HepG2 (cell line): Measurements from ENCODE around the gene F2RL3. TPM values are rescaled to one million over a fixed set of nuclear protein-coding genes. Genes with fewer than 3 reads are reported as not detected.

Experiments used
- ATAC-seq: fragments of 200-7000 bp; cut with Tn5 transposase; 3 replicates; pipeline ENCODE4 v1.9.1; 2020; ENCODE audit warnings: mild to moderate bottlenecking, moderate library complexity
- BruUV-seq: library from RNA; stranded (reverse); fragments of 400-500 nt; replicated peaks from 2 replicates; lab custom pipeline; 2021; lab: Mats Ljungman, UMichigan
- CTCF ChIA-PET: fragments of 300-600 bp; formaldehyde crosslinking; extraction: SDS; loops from one replicate; lab custom pipeline; 2021; ENCODE audit warnings: low total read pairs, inconsistent platforms, low intra/inter-chr PET ratio; lab: Yijun Ruan, JAX
- POLR2A ChIA-PET: fragments of 350-600 bp; sonication (Branson Sonifier 250); formaldehyde crosslinking; loops from one replicate; lab custom pipeline; 2020; ENCODE audit warnings: antibody characterized with exemption, inconsistent platforms; lab: Yijun Ruan, JAX
- DNase-seq: peaks from one replicate; pipeline ENCODE4 v3.0.0-alpha.2; 2015; ENCODE audit warnings: low spot score
- FAIRE-seq: peaks from 3 replicates; lab custom pipeline; 2011; peaks lifted over from hg19 to GRCh38; lab: Jason Lieb, UNC
- H2AFZ ChIP-seq: one replicate; pipeline ENCODE4 v1.6.1; 2011; ENCODE audit warnings: low read length, inconsistent platforms
- H3K27ac ChIP-seq: fragments of 300-600 bp; 3 replicates; pipeline ENCODE4 v1.8.0; 2011; ENCODE audit warnings: mixed run types, mild to moderate bottlenecking, mixed read lengths, low read length, inconsistent platforms; ENCODE audit not compliant: insufficient read depth; ENCODE audit errors: extremely low read length
- H3K27me3 ChIP-seq, 2 experiments: fragments of 200-600 bp in 1 of 2; 2 replicates in 1 of 2; 3 replicates in 1 of 2; pipeline versions ENCODE4 v1.6.0 to v1.8.0; 2011; ENCODE audit warnings: low read length in 2 of 2, mild to moderate bottlenecking in 2 of 2, moderate library complexity in 2 of 2, inconsistent platforms in 1 of 2; ENCODE audit not compliant: insufficient read depth in 2 of 2, control insufficient read depth in 1 of 2
- H3K36me3 ChIP-seq, 2 experiments: fragments of 200-600 bp in 1 of 2; replicated peaks in 1 of 2; 2 replicates in 1 of 2; 3 replicates in 1 of 2; pipeline versions ENCODE4 v1.5.1 to v1.8.0; 2011; ENCODE audit warnings: low read length in 2 of 2, inconsistent platforms in 1 of 2; ENCODE audit not compliant: insufficient read depth in 2 of 2, control insufficient read depth in 1 of 2
- H3K4me1 ChIP-seq: 2 replicates; pipeline ENCODE4 v1.5.1; 2012; ENCODE audit warnings: low read length, inconsistent platforms; ENCODE audit not compliant: insufficient read depth
- H3K4me2 ChIP-seq: 2 replicates; pipeline ENCODE4 v1.6.0; 2011; ENCODE audit warnings: low read depth, low read length, inconsistent platforms
- H3K4me3 ChIP-seq, 3 experiments: fragments of 200-600 bp in 1 of 3; sonication (generic), shearing (Covaris generic) in 1 of 3; replicated peaks in 1 of 3; 2 replicates each; pipeline ENCODE4 v1.5.1; 2011 to 2016; ENCODE audit warnings: low read length in 3 of 3, inconsistent platforms in 2 of 3, low read depth in 2 of 3, mild to moderate bottlenecking in 2 of 3, control low read depth in 1 of 3, mixed read lengths in 1 of 3; ENCODE audit not compliant: insufficient read depth in 1 of 3
- H3K79me2 ChIP-seq: one replicate; pipeline ENCODE4 v1.6.1; 2011; ENCODE audit warnings: low read length, inconsistent platforms; ENCODE audit not compliant: insufficient read depth
- H3K9ac ChIP-seq: 2 replicates; pipeline ENCODE4 v1.6.0; 2011; ENCODE audit warnings: mild to moderate bottlenecking, low read depth, low read length, inconsistent platforms; ENCODE audit not compliant: insufficient read depth
- H3K9me3 ChIP-seq: 2 replicates; pipeline ENCODE4 v1.5.1; 2012; ENCODE audit warnings: mild to moderate bottlenecking, low read length
- H4K20me1 ChIP-seq: 2 replicates; pipeline ENCODE4 v1.6.0; 2011; ENCODE audit warnings: inconsistent platforms, mild to moderate bottlenecking, low read length, moderate library complexity; ENCODE audit not compliant: insufficient read depth
- ARID5B ChIP-seq: IDR thresholded peaks from 2 replicates; pipeline ENCODE4 v1.4.0; 2020; ENCODE audit warnings: mild to moderate bottlenecking, missing genetic modification reagents
- DNMT1 ChIP-seq: sonication (generic); formaldehyde crosslinking; IDR thresholded peaks from 2 replicates; pipeline ENCODE4 v1.5.1; 2020; ENCODE audit warnings: mild to moderate bottlenecking, missing genetic modification reagents
- MXD4 ChIP-seq: IDR thresholded peaks from 2 replicates; pipeline ENCODE4 v1.6.1; 2016; ENCODE audit warnings: mild to moderate bottlenecking, missing biosample characterization, missing genetic modification reagents
- ZBTB40 ChIP-seq, 2 experiments: fragments of 450-650 bp in 1 of 2; sonication (generic) in 1 of 2; formaldehyde crosslinking in 1 of 2; IDR thresholded peaks; 2 replicates each; pipeline versions ENCODE4 v1.6.1 to v1.8.0; 2016 to 2022; ENCODE audit warnings: antibody characterized with exemption in 1 of 2, mild to moderate bottlenecking in 1 of 2, missing genetic modification reagents in 1 of 2
- ZNF143 ChIP-seq: sonication (generic); formaldehyde crosslinking; IDR thresholded peaks from 2 replicates; pipeline ENCODE4 v1.4.0; 2020; ENCODE audit warnings: missing genetic modification reagents
- ZNF451 ChIP-seq: sonication (generic); formaldehyde crosslinking; IDR thresholded peaks from 2 replicates; pipeline ENCODE4 v1.5.0; 2020; ENCODE audit warnings: mild to moderate bottlenecking, missing genetic modification reagents
- ZSCAN5A ChIP-seq: sonication (generic); formaldehyde crosslinking; IDR thresholded peaks from 2 replicates; pipeline ENCODE4 v1.8.0; 2022; ENCODE audit warnings: mild to moderate bottlenecking, missing genetic modification reagents, borderline replicate concordance
- WGBS: methylation state at CpG from one replicate; pipeline ENCODE4 v1.1.6; 2017; ENCODE audit warnings: low lambda C conversion rate; 5-methylcytosine and 5-hydroxymethylcytosine counted together
- in situ Hi-C: cut with HindIII; loops from 2 replicates; pipeline ENCODE4 v1.10.0; 2017; ENCODE audit warnings: low pct_unique_long_range_greater_than_20kb; ENCODE audit not compliant: extremely low pct_ligation_motif_present
- intact Hi-C: fragments of 100-400 bp; cut with micrococcal nuclease; formaldehyde crosslinking; loops from one replicate; pipeline ENCODE4 v1.10.0; 2022; ENCODE audit not compliant: unreplicated experiment
- polyA plus RNA-seq, 8 experiments: library from polyadenylated mRNA; depleted of rRNA in 3 of 8; stranded (reverse) in 7 of 8; unstranded in 1 of 8; fragments of >200 nt; fragmentation: Illumina TruSeq in 4 of 8; extraction: Trizol in 4 of 8; gene quantifications; 2 replicates each; pipeline versions ENCODE4 v1.2.1 to v1.2.3, GENCODE V29; 2011 to 2016; ENCODE audit warnings: low read depth in 4 of 8, missing spikeins in 1 of 8, mixed read lengths in 1 of 8; ENCODE audit not compliant: insufficient read depth in 1 of 8
- total RNA-seq, 5 experiments: library from RNA; depleted of rRNA; stranded (reverse); fragments of >200 nt; fragmentation: Illumina TruSeq; extraction: Trizol; gene quantifications; 2 replicates each; pipeline ENCODE4 v1.2.3, GENCODE V29; 2016; ENCODE audit warnings: low read depth in 1 of 5
- TF ChIP-seq, protein P1 (sequence below): IDR thresholded peaks from 2 replicates; pipeline ENCODE4 v1.6.1; 2016; ENCODE audit warnings: low read depth

Gene F2RL3
- total and polyA plus RNA-seq, 2 of the 13 experiments (the other 11 are each of a cell fraction or from before 2014, with no cell fraction given) = not detected

GRCh38 chr19:16871871-16872270 is 16.9 kb upstream of the F2RL3 start:
- BruUV-seq = TSS peak; percentile 45
- Histone ChIP-seq H3K27ac (no peak overlapping the region), H4K20me1 (no peaks in the 10 kb centered on the region), H3K4me2 (no peak overlapping the region), H3K9ac (no peak overlapping the region), H3K27me3 (no peaks in the 10 kb centered on the region), H3K79me2 (peaks cover 8% of the 10 kb centered on the region), H3K4me3 (no peak overlapping the region), H2AFZ (no peak overlapping the region), H3K36me3 (peaks cover 20 to 62% of the 10 kb centered on the region in 2 experiments; a peak in 4 of 5 replicates), H3K9me3 (no peaks in the 10 kb centered on the region), H3K4me1 (no peaks in the 10 kb centered on the region)
- no peak for ATAC-seq
- intact Hi-C loops = no loop called here
- ChIA-PET POLR2A (no interaction called here), CTCF (no interaction called here)
- no peak for FAIRE-seq
- in situ Hi-C loops = no loop called here
- 95% methylated on average over 7 of the region's 7 CpGs for WGBS
- DNase-seq = no peak
- TF ChIP-seq, protein P1, sequence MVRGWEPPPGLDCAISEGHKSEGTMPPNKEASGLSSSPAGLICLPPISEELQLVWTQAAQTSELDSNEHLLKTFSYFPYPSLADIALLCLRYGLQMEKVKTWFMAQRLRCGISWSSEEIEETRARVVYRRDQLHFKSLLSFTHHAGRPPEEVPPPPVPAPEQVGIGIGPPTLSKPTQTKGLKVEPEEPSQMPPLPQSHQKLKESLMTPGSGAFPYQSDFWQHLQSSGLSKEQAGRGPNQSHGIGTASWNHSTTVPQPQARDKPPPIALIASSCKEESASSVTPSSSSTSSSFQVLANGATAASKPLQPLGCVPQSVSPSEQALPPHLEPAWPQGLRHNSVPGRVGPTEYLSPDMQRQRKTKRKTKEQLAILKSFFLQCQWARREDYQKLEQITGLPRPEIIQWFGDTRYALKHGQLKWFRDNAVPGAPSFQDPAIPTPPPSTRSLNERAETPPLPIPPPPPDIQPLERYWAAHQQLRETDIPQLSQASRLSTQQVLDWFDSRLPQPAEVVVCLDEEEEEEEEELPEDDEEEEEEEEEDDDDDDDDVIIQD (CRISPR knock-in tag) = no peak
- TF ChIP-seq ZSCAN5A (CRISPR knock-in tag) = no peak
- no peak for TF ChIP-seq DNMT1 (CRISPR knock-in tag)
- TF ChIP-seq MXD4 = no peak
- TF ChIP-seq ZNF143 (CRISPR knock-in tag) = no peak
- no peak for TF ChIP-seq ZBTB40 (IDR thresholded peaks at IDR 0.05)
- no peak for TF ChIP-seq ZBTB40 (CRISPR knock-in tag; IDR thresholded peaks at IDR 0.05)
- TF ChIP-seq ARID5B (CRISPR knock-in tag) = no peak
- TF ChIP-seq ZNF451 (CRISPR knock-in tag) = no peak
